ENCODE measurements around the gene TOR1B.

- TF ChIP-seq CTCF (IDR thresholded peaks at IDR 0.05): no peak
- no peak for TF ChIP-seq POLR2A (IDR thresholded peaks at IDR 0.05)
These were observed 10.7 kb downstream of the TOR1B start for GRCh38 chr9:129813661-129814060.

Data from uterus (tissue), 2 donors.